Panc1 (cell line): ENCODE measurements around the gene NPY4R. TPM values are rescaled to one million over a fixed set of nuclear protein-coding genes. Genes with fewer than 3 reads are reported as not detected.
"Not testable (repeated sequence)": the region's sequence is repeated elsewhere in the genome, so short reads cannot be mapped to it uniquely, and the experiment has no call there.

Experiments used
- ATAC-seq: fragments of 200-7000 bp; cut with Tn5 transposase; 2 replicates; pipeline ENCODE4 v1.9.1; 2020; ENCODE audit warnings: mild to moderate bottlenecking, moderate library complexity
- BruUV-seq: library from RNA; stranded (reverse); fragments of 400-500 nt; replicated peaks from 2 replicates; lab custom pipeline; 2021; lab: Mats Ljungman, UMichigan
- CTCF ChIA-PET: fragments of 300-600 bp; sonication (Branson Sonifier 250); formaldehyde crosslinking; loops from one replicate; lab custom pipeline; 2022; ENCODE audit warnings: antibody characterized with exemption; lab: Charles Lee
- POLR2A ChIA-PET: fragments of 300-600 bp; sonication (Branson Sonifier 250); formaldehyde crosslinking; loops from one replicate; lab custom pipeline; 2022; ENCODE audit warnings: antibody characterized with exemption; lab: Charles Lee
- DNase-seq: peaks from one replicate; pipeline ENCODE4 v3.0.0-alpha.2; 2010; ENCODE audit warnings: low read depth, low spot score
- H3K27ac ChIP-seq: 2 replicates; pipeline ENCODE4 v1.5.1; 2011; ENCODE audit warnings: mild to moderate bottlenecking, low read length, inconsistent platforms
- H3K27me3 ChIP-seq: fragments of 200-500 bp; sonication (Bioruptor generic); 2 replicates; pipeline ENCODE4 v1.6.0; 2014; ENCODE audit warnings: low read length, inconsistent platforms; ENCODE audit not compliant: control insufficient read depth, insufficient read depth
- H3K36me3 ChIP-seq: fragments of 200-500 bp; sonication (Bioruptor generic); 2 replicates; pipeline ENCODE4 v1.5.1; 2014; ENCODE audit warnings: inconsistent platforms, mild to moderate bottlenecking, low read length, moderate library complexity; ENCODE audit not compliant: control insufficient read depth, insufficient read depth
- H3K4me1 ChIP-seq: 2 replicates; pipeline ENCODE4 v1.5.1; 2011; ENCODE audit warnings: inconsistent platforms, mild to moderate bottlenecking, low read length, moderate library complexity; ENCODE audit not compliant: control insufficient read depth, insufficient read depth
- H3K4me3 ChIP-seq, 2 experiments: 2 replicates each; pipeline ENCODE4 v1.5.1; 2011 to 2012; ENCODE audit warnings: low read depth in 2 of 2, low read length in 2 of 2, mild to moderate bottlenecking in 2 of 2, inconsistent platforms in 1 of 2, moderate library complexity in 1 of 2
- H3K9me3 ChIP-seq: fragments of 200-500 bp; sonication (Bioruptor generic); 2 replicates; pipeline ENCODE4 v1.5.1; 2014; ENCODE audit warnings: low read depth, mild to moderate bottlenecking, inconsistent platforms, low read length, moderate library complexity; ENCODE audit not compliant: control insufficient read depth, insufficient read depth
- in situ Hi-C: cut with HindIII; loops from 2 replicates; pipeline ENCODE4 v1.10.0; 2016; ENCODE audit warnings: low sequenced_read_pairs, low pct_unique_long_range_greater_than_20kb
- intact Hi-C: fragments of 100-400 bp; cut with micrococcal nuclease; formaldehyde crosslinking; loops from one replicate; pipeline ENCODE4 v1.10.0; 2022; ENCODE audit not compliant: unreplicated experiment
- total RNA-seq: library from RNA; stranded (reverse); gene quantifications from one replicate; pipeline ENCODE4 v1.2.1, GENCODE V29; 2021; ENCODE audit not compliant: unreplicated experiment

Gene NPY4R
- total RNA-seq, 1 experiment from 2014 or later, result 2.2 TPM

GRCh38 chr10:46411123-46411522 lies 54.6 kb downstream of the NPY4R start:
- CTCF ChIA-PET, H3K36me3 ChIP-seq, POLR2A ChIA-PET, H3K4me1 ChIP-seq, H3K27me3 ChIP-seq, ATAC-seq, H3K27ac ChIP-seq, in situ Hi-C loops, BruUV-seq, H3K9me3 ChIP-seq, H3K4me3 ChIP-seq, intact Hi-C loops, DNase-seq: not testable (repeated sequence)

Other genes with a start within 250 kb of the NPY4R start
- gene ANTXRL, start 179.0 kb downstream of the NPY4R start, total RNA-seq, result not detected
- 0.26 TPM for gene ANXA8L1, start 90.2 kb downstream of the NPY4R start, total RNA-seq
- gene GPRIN2, start 90.7 kb upstream of the NPY4R start, total RNA-seq, result 12.9 TPM
- gene SYT15, start 113.2 kb upstream of the NPY4R start, total RNA-seq, result 0.28 TPM